Stomach (tissue), 4 donors: ENCODE results near the gene PKD2L2.

Experiments
- EP300 ChIP-seq: sonication (generic); formaldehyde crosslinking; IDR thresholded peaks from one replicate; pipeline ENCODE4 v1.6.1; 2017; ENCODE audit warnings: antibody characterized with exemption
- POLR2A ChIP-seq, 4 donors: fragments of 450-650 bp; IDR thresholded peaks; one replicate each; pipeline ENCODE4 v1.6.1; 2016; ENCODE audit warnings: antibody characterized with exemption in 4 of 4, control low read depth in 2 of 4, mild to moderate bottlenecking in 1 of 4, moderate library complexity in 1 of 4
- TF ChIP-seq, protein P1 (sequence below), 7 experiments: fragments of 450-650 bp in 4 of 7; fragments of 200-600 bp in 3 of 7; sonication (generic) in 3 of 7; IDR thresholded peaks; one replicate each; pipeline ENCODE4 v1.5.1; 2016 to 2019; ENCODE audit warnings: antibody characterized with exemption in 7 of 7, control low read depth in 2 of 7, mild to moderate bottlenecking in 1 of 7

DNA sequence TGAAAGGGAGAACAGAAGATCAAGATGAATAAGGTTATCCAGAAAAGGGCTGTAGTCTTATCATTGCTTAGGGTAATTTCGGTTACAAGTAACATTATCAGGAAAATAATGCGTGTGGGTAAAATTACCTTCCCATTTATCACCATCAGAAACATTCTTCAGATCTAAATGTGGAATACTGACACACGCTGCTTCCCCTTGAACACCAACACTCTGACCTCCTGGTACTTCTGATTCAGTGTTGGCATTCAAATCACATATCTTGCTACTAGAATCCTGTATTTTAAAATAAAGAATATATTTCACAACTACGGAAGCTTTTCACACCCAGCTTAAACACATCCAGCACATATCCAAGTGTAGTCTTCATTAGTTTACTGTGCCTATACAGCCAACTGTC lies 70.2 kb downstream of the PKD2L2 start:
- TF ChIP-seq, protein P1, sequence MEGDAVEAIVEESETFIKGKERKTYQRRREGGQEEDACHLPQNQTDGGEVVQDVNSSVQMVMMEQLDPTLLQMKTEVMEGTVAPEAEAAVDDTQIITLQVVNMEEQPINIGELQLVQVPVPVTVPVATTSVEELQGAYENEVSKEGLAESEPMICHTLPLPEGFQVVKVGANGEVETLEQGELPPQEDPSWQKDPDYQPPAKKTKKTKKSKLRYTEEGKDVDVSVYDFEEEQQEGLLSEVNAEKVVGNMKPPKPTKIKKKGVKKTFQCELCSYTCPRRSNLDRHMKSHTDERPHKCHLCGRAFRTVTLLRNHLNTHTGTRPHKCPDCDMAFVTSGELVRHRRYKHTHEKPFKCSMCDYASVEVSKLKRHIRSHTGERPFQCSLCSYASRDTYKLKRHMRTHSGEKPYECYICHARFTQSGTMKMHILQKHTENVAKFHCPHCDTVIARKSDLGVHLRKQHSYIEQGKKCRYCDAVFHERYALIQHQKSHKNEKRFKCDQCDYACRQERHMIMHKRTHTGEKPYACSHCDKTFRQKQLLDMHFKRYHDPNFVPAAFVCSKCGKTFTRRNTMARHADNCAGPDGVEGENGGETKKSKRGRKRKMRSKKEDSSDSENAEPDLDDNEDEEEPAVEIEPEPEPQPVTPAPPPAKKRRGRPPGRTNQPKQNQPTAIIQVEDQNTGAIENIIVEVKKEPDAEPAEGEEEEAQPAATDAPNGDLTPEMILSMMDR (IDR thresholded peaks at IDR 0.05): no peak
- no peak for TF ChIP-seq EP300
- TF ChIP-seq POLR2A (IDR thresholded peaks at IDR 0.05): no peak
